ENCODE data around the gene THADA.
A peak's percentile ranks its signal among the peaks of the same experiment; 100 is the strongest.

Gene THADA

DNA sequence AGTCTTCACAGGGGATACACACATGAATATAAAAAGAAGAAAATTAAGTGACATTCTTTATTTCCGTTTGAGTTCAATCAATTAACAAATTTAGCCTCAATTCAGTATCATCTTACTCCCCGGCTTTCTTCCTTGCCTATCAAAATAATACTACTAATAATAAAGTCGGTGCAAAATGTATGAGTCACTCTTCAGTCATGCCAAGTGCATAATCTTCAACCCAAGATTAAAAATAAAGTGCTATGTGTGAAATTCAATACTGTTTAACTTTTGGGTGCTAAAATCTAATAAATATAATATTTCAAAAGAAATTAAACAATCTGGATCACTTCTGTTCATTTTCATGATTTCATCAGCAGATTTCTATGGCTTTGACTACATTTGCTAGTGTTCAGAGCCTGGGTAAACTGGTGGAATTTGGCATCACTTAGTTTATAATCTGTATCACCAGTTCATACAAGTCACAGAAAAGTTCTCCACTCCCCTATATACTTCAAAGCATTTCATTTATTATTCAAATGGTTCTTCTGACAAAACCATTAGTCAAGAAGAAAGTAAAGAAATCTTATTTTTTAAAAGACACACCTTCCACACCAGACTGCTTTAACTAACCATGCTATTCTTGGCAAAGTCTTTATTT lies 183.6 kb downstream of the THADA start:
- TF ChIP-seq CTCF (IDR thresholded peaks at IDR 0.05; ENCODE audit: insufficient read depth, low read depth, low read length, missing control alignments), result no peak
- H3K4me3 ChIP-seq (ENCODE audit: low read depth, low read length), result no peak overlapping the region
- no peak for DNase-seq (ENCODE audit: low read depth)

DNA sequence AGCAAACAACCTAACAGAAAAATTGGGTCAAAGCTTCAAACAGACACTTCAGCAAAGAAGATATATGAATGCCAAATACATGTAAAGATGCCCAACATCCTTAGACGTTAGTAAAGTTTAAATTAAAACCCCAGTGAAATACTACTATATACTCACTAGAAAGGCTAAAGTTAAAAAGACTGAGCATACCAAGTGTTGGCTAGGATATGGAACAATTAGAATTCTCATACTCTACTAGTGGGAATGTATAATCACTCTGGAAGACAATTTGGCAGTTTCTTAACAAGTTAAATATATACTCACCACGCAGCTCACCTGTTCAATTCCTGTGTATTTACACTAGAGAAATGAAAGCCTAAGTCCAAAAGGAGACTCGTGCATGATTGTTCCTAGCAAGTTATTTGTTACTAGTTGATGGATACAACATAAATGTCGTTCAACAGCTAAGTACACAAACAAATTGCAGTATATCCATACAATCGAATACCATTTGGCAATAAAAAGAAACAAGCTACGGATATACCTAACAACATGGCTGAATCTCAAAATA lies 185.7 kb downstream of the THADA start:
- H3K4me3 ChIP-seq (ENCODE audit: low read depth, low read length), result no peak overlapping the region
- TF ChIP-seq CTCF (IDR thresholded peaks at IDR 0.05; ENCODE audit: insufficient read depth, low read depth, low read length, missing control alignments), result no peak
- DNase-seq (ENCODE audit: low read depth), result no peak

GRCh38 chr2:43408407-43409160 lies 187.3 kb downstream of the THADA start:
- DNase-seq (ENCODE audit: low read depth), result peak; percentile 85
- no peak overlapping the region for H3K4me3 ChIP-seq (ENCODE audit: low read depth, low read length)
- TF ChIP-seq CTCF (IDR thresholded peaks at IDR 0.05; ENCODE audit: insufficient read depth, low read depth, low read length, missing control alignments), result no peak

GRCh38 chr2:43407935-43408334 lies 187.9 kb downstream of the THADA start:
- no peak for TF ChIP-seq CTCF (IDR thresholded peaks at IDR 0.05; ENCODE audit: insufficient read depth, low read depth, low read length, missing control alignments)
- peak; percentile 76 for DNase-seq (ENCODE audit: low read depth)
- H3K4me3 ChIP-seq (ENCODE audit: low read depth, low read length), result peak overlapping the region; percentile 4

- no peak for TF ChIP-seq CTCF (IDR thresholded peaks at IDR 0.05; ENCODE audit: insufficient read depth, low read depth, low read length, missing control alignments)
- no peak for DNase-seq (ENCODE audit: low read depth)
Observed at GRCh38 chr2:43406651-43407279, 189.1 kb downstream of the THADA start.

GRCh38 chr2:43405829-43406228 lies 190.0 kb downstream of the THADA start:
- no peak overlapping the region for H3K4me3 ChIP-seq (ENCODE audit: low read depth, low read length)
- no peak for TF ChIP-seq CTCF (IDR thresholded peaks at IDR 0.05; ENCODE audit: insufficient read depth, low read depth, low read length, missing control alignments)
- DNase-seq (ENCODE audit: low read depth), result peak; percentile 61

More at GRCh38 chr2:43406651-43407279, 189.1 kb downstream of the THADA start:
- H3K4me3 ChIP-seq (ENCODE audit: low read depth, low read length), result no peak overlapping the region

Data from GM12865 (cell line).